ENCODE data around the gene GPC6.

Gene GPC6

GRCh38 chr13:93987458-93987857 is 760.9 kb downstream of the GPC6 start:
- no peak overlapping the region for H3K4me3 ChIP-seq (ENCODE audit: low read length)
- DNase-seq (ENCODE audit: low read depth): no peak
- no peak for TF ChIP-seq CTCF (conservative IDR thresholded peaks at IDR 0.05; ENCODE audit: low read depth, low read length)

GRCh38 chr13:93991569-93991968 is 765.0 kb downstream of the GPC6 start:
- H3K4me3 ChIP-seq (ENCODE audit: low read length): no peak overlapping the region
- TF ChIP-seq CTCF (conservative IDR thresholded peaks at IDR 0.05; ENCODE audit: low read depth, low read length): no peak
- no peak for DNase-seq (ENCODE audit: low read depth)

GRCh38 chr13:93996481-93996880 is 769.9 kb downstream of the GPC6 start:
- no peak overlapping the region for H3K4me3 ChIP-seq (ENCODE audit: low read length)
- TF ChIP-seq CTCF (conservative IDR thresholded peaks at IDR 0.05; ENCODE audit: low read depth, low read length): no peak
- DNase-seq (ENCODE audit: low read depth): no peak

- TF ChIP-seq CTCF (conservative IDR thresholded peaks at IDR 0.05; ENCODE audit: low read depth, low read length): no peak
- no peak for DNase-seq (ENCODE audit: low read depth)
- H3K4me3 ChIP-seq (ENCODE audit: low read length): no peak overlapping the region
Observed at GRCh38 chr13:94006296-94006695, 779.7 kb downstream of the GPC6 start.

GRCh38 chr13:94007072-94007471 is 780.5 kb downstream of the GPC6 start:
- TF ChIP-seq CTCF (conservative IDR thresholded peaks at IDR 0.05; ENCODE audit: low read depth, low read length): no peak
- DNase-seq (ENCODE audit: low read depth): no peak
- no peak overlapping the region for H3K4me3 ChIP-seq (ENCODE audit: low read length)

GRCh38 chr13:94009701-94010100 is 783.1 kb downstream of the GPC6 start:
- DNase-seq (ENCODE audit: low read depth): peak; percentile 35
- TF ChIP-seq CTCF (conservative IDR thresholded peaks at IDR 0.05; ENCODE audit: low read depth, low read length): no peak
- H3K4me3 ChIP-seq (ENCODE audit: low read length): no peak overlapping the region

- TF ChIP-seq CTCF (conservative IDR thresholded peaks at IDR 0.05; ENCODE audit: low read depth, low read length): no peak
- no peak for DNase-seq (ENCODE audit: low read depth)
- H3K4me3 ChIP-seq (ENCODE audit: low read length): no peak overlapping the region
Observed at GRCh38 chr13:94014461-94014860, 787.9 kb downstream of the GPC6 start.
